GM12891 (cell line): ENCODE data around the gene INTS4.
"Not testable (repeated sequence)": the region's sequence is repeated elsewhere in the genome, so short reads cannot be mapped to it uniquely, and the experiment has no call there.

Experiments
- DNase-seq: peaks from one replicate; pipeline ENCODE4 v3.0.0; 2011; ENCODE audit warnings: low spot score; ENCODE audit not compliant: insufficient read length
- FAIRE-seq: peaks from 2 replicates; lab custom pipeline; 2011; peaks lifted over from hg19 to GRCh38; lab: Jason Lieb, UNC
- PAX5 ChIP-seq: IDR thresholded peaks from 2 replicates; pipeline ENCODE4 v1.6.1; 2011; ENCODE audit warnings: low read length, moderate library complexity, mild to moderate bottlenecking; ENCODE audit not compliant: insufficient read depth, severe bottlenecking
- POLR2A ChIP-seq: IDR thresholded peaks from 2 replicates; pipeline ENCODE4 v1.6.1; 2011; ENCODE audit warnings: low read depth, low read length, control low read depth
- POLR2AphosphoS5 ChIP-seq: IDR thresholded peaks from 2 replicates; pipeline ENCODE4 v1.6.1; 2011; ENCODE audit warnings: low read depth, low read length, control low read depth
- POU2F2 ChIP-seq: IDR thresholded peaks from 2 replicates; pipeline ENCODE4 v1.6.1; 2011; ENCODE audit warnings: low read depth, mild to moderate bottlenecking, control low read depth, low read length, moderate library complexity
- SPI1 ChIP-seq: IDR thresholded peaks from 2 replicates; pipeline ENCODE4 v1.6.1; 2011; ENCODE audit warnings: low read depth, low read length, control low read depth
- TAF1 ChIP-seq: IDR thresholded peaks from 2 replicates; pipeline ENCODE4 v1.6.1; 2011; ENCODE audit warnings: low read depth, low read length, control low read depth

INTS4 gene

GRCh38 chr11:77886401-77886800, 108.1 kb downstream of the INTS4 start:
- DNase-seq (no peak), FAIRE-seq (no peak)

GRCh38 chr11:77884829-77885190, 109.7 kb downstream of the INTS4 start:
- TF ChIP-seq POLR2AphosphoS5 = no peak
- TF ChIP-seq SPI1 = no peak
- no peak for TF ChIP-seq PAX5
- no peak for TF ChIP-seq TAF1
- TF ChIP-seq POU2F2 = no peak
- no peak for TF ChIP-seq POLR2A
- no peak for DNase-seq
- no peak for FAIRE-seq

More at GRCh38 chr11:77886401-77886800, 108.1 kb downstream of the INTS4 start:
- TF ChIP-seq PAX5 = no peak

- FAIRE-seq (no peak), DNase-seq (no peak)
- TF ChIP-seq TAF1 = no peak
- TF ChIP-seq POLR2AphosphoS5 = no peak
Observed at GRCh38 chr11:77884186-77884828, 110.2 kb downstream of the INTS4 start.

GRCh38 chr11:77883775-77884174, 110.7 kb downstream of the INTS4 start:
- TF ChIP-seq TAF1 (no peak), POLR2A (no peak), SPI1 (no peak), POU2F2 (no peak), POLR2AphosphoS5 (no peak), PAX5 (no peak)
- FAIRE-seq (no peak), DNase-seq (no peak)

GRCh38 chr11:77882396-77882795, 112.1 kb downstream of the INTS4 start:
- DNase-seq (no peak), FAIRE-seq (no peak)
- TF ChIP-seq PAX5 (no peak), POU2F2 (no peak), SPI1 (no peak), POLR2A (no peak), TAF1 (no peak), POLR2AphosphoS5 (no peak)

GRCh38 chr11:77879218-77879617, 115.2 kb downstream of the INTS4 start:
- peak; percentile 43; the same call in 1 of the 2 replicates for TF ChIP-seq SPI1
- no peak for TF ChIP-seq POU2F2
- no peak for TF ChIP-seq POLR2A
- DNase-seq (peak; percentile 14), FAIRE-seq (peak; percentile 76)

- DNase-seq, FAIRE-seq: not testable (repeated sequence)
Observed at GRCh38 chr11:77878247-77878646, 116.2 kb downstream of the INTS4 start.

- DNase-seq (no peak), FAIRE-seq (no peak)
- TF ChIP-seq POLR2A (no peak), POLR2AphosphoS5 (no peak), TAF1 (no peak), PAX5 (no peak), SPI1 (no peak), POU2F2 (no peak)
Observed at GRCh38 chr11:77876045-77876444, 118.4 kb downstream of the INTS4 start.

- FAIRE-seq (no peak), DNase-seq (no peak)
- TF ChIP-seq POU2F2 (no peak), POLR2A (no peak), SPI1 (no peak), POLR2AphosphoS5 (no peak), TAF1 (no peak)
Observed at GRCh38 chr11:77874206-77874605, 120.3 kb downstream of the INTS4 start.

- DNase-seq (no peak), FAIRE-seq (no peak)
- TF ChIP-seq TAF1 = no peak
- no peak for TF ChIP-seq POLR2AphosphoS5
- no peak for TF ChIP-seq PAX5
- TF ChIP-seq POU2F2 = no peak
- TF ChIP-seq POLR2A = no peak
- TF ChIP-seq SPI1 = no peak
Observed at GRCh38 chr11:77873345-77873744, 121.1 kb downstream of the INTS4 start.

- no peak for DNase-seq
- FAIRE-seq = no peak
- TF ChIP-seq POLR2A (no peak), POU2F2 (no peak), TAF1 (no peak), POLR2AphosphoS5 (no peak), SPI1 (no peak), PAX5 (no peak)
Observed at GRCh38 chr11:77871855-77872254, 122.6 kb downstream of the INTS4 start.
